Thymus (tissue), 11 donors: ENCODE results near the gene PROS1. TPM values are rescaled to one million over a fixed set of nuclear protein-coding genes. Genes with fewer than 3 reads are reported as not detected.
"Not testable (repeated sequence)": the region's sequence is repeated elsewhere in the genome, so short reads cannot be mapped to it uniquely, and the experiment has no call there.

ENCODE experiments used
- DNase-seq, 9 donors: peaks; one replicate each; pipeline ENCODE4 v3.0.0-alpha.2; 2013; ENCODE audit warnings: low spot score in 9 of 9, low read depth in 6 of 9, missing footprints in 1 of 9
- H3K27ac ChIP-seq, 2 donors: one replicate each; pipeline ENCODE4 v1.5.1; 2013; ENCODE audit warnings: control low read depth in 1 of 2, low read depth in 1 of 2, low read length in 1 of 2, mild to moderate bottlenecking in 1 of 2, moderate library complexity in 1 of 2
- H3K27me3 ChIP-seq, 2 donors: one replicate each; pipeline ENCODE4 v1.5.1; 2013; ENCODE audit warnings: low read length in 1 of 2; ENCODE audit not compliant: control insufficient read depth in 2 of 2, insufficient read depth in 1 of 2
- H3K36me3 ChIP-seq, 2 donors: one replicate each; pipeline ENCODE4 v1.5.1; 2013; ENCODE audit warnings: low read length in 1 of 2, mild to moderate bottlenecking in 1 of 2, moderate library complexity in 1 of 2; ENCODE audit not compliant: control insufficient read depth in 2 of 2, insufficient read depth in 2 of 2
- H3K4me1 ChIP-seq, 2 donors: one replicate each; pipeline ENCODE4 v1.5.1; 2013; ENCODE audit warnings: low read length in 2 of 2; ENCODE audit not compliant: control insufficient read depth in 2 of 2, insufficient read depth in 2 of 2
- H3K4me3 ChIP-seq, 2 donors: one replicate each; pipeline ENCODE4 v1.5.1; 2013; ENCODE audit warnings: low read length in 2 of 2, control low read depth in 1 of 2, mild to moderate bottlenecking in 1 of 2
- H3K9me3 ChIP-seq, 2 donors: one replicate each; pipeline ENCODE4 v1.5.1; 2013; ENCODE audit warnings: low read length in 1 of 2, mild to moderate bottlenecking in 1 of 2; ENCODE audit not compliant: control insufficient read depth in 2 of 2, insufficient read depth in 1 of 2
- WGBS: extraction: QIAGEN DNeasy Blood & Tissue Kit; methylation state at CpG from one replicate; pipeline ENCODE4 v1.1.7; 2013; 5-methylcytosine and 5-hydroxymethylcytosine counted together
- polyA plus RNA-seq: library from polyadenylated mRNA; stranded (reverse); fragments of 200-250 nt; gene quantifications from one replicate; pipeline ENCODE4 v1.2.3, GENCODE V29; 2013
- total RNA-seq: library from RNA; stranded (reverse); fragments of 120-200 nt; gene quantifications from one replicate; pipeline ENCODE4 v1.2.4, GENCODE V29; 2013
- donor health status: healthy.

Gene PROS1
- total and polyA plus RNA-seq, 2 donors = 2.7 to 5.4 TPM

GRCh38 chr3:93961026-93961425 lies 12.7 kb downstream of the PROS1 start:
- Histone ChIP-seq H3K36me3 (no peaks in the 10 kb centered on the region), H3K9me3 (no peaks in the 10 kb centered on the region), H3K4me3 (no peak overlapping the region), H3K27ac (no peak overlapping the region), H3K27me3 (no peaks in the 10 kb centered on the region), H3K4me1 (no peaks in the 10 kb centered on the region)
- 93% methylated on average over 1 of the region's 1 CpG for WGBS
- no peak for DNase-seq

GRCh38 chr3:93949958-93950357 lies 23.7 kb downstream of the PROS1 start:
- not testable (repeated sequence) for H3K9me3 ChIP-seq, H3K4me3 ChIP-seq, H3K36me3 ChIP-seq, H3K27me3 ChIP-seq, H3K4me1 ChIP-seq, DNase-seq, H3K27ac ChIP-seq
- 92% methylated on average over 8 of the region's 8 CpGs for WGBS

GRCh38 chr3:93937485-93937884 lies 36.2 kb downstream of the PROS1 start:
- H3K27ac ChIP-seq, H3K9me3 ChIP-seq, DNase-seq, H3K4me3 ChIP-seq, H3K27me3 ChIP-seq, H3K4me1 ChIP-seq, H3K36me3 ChIP-seq: not testable (repeated sequence)
- 94% methylated on average over 6 of the region's 6 CpGs for WGBS

- 80% methylated on average over 1 of the region's 1 CpG for WGBS
These were observed 37.1 kb downstream of the PROS1 start for GRCh38 chr3:93936549-93936948.

GRCh38 chr3:93934366-93935046 lies 39.2 kb downstream of the PROS1 start:
- H3K9me3 ChIP-seq = peaks cover 0 to 4% of the 10 kb centered on the region in 2 donors
- H3K4me1 ChIP-seq = no peaks in the 10 kb centered on the region
- no peak overlapping the region for H3K27ac ChIP-seq
- DNase-seq = no peak
- H3K27me3 ChIP-seq = no peaks in the 10 kb centered on the region
- no peak overlapping the region for H3K4me3 ChIP-seq
- 93% methylated on average over 5 of the region's 5 CpGs for WGBS
- no peaks in the 10 kb centered on the region for H3K36me3 ChIP-seq

More at GRCh38 chr3:93936549-93936948, 37.1 kb downstream of the PROS1 start:
- H3K36me3 ChIP-seq = no peaks in the 10 kb centered on the region
- H3K4me1 ChIP-seq = no peaks in the 10 kb centered on the region
- H3K4me3 ChIP-seq = no peak overlapping the region
- H3K27me3 ChIP-seq = no peaks in the 10 kb centered on the region
- H3K9me3 ChIP-seq = peaks cover 0 to 4% of the 10 kb centered on the region in 2 donors
- DNase-seq = no peak
- no peak overlapping the region for H3K27ac ChIP-seq

- Histone ChIP-seq H3K9me3 (peaks cover 0 to 4% of the 10 kb centered on the region in 2 donors), H3K27me3 (no peaks in the 10 kb centered on the region), H3K4me3 (no peak overlapping the region), H3K27ac (no peak overlapping the region), H3K36me3 (no peaks in the 10 kb centered on the region), H3K4me1 (no peaks in the 10 kb centered on the region)
- 96% methylated on average over 5 of the region's 5 CpGs for WGBS
- DNase-seq = no peak
These were observed 42.0 kb downstream of the PROS1 start for GRCh38 chr3:93931597-93932229.

GRCh38 chr3:93930041-93930440 lies 43.7 kb downstream of the PROS1 start:
- H3K4me3 ChIP-seq = no peak overlapping the region
- H3K27me3 ChIP-seq = no peaks in the 10 kb centered on the region
- H3K9me3 ChIP-seq = peaks cover 0 to 7% of the 10 kb centered on the region in 2 donors
- H3K4me1 ChIP-seq = no peaks in the 10 kb centered on the region
- H3K27ac ChIP-seq = no peak overlapping the region
- no peaks in the 10 kb centered on the region for H3K36me3 ChIP-seq
- DNase-seq = no peak
- WGBS = 92% methylated on average over 3 of the region's 3 CpGs

GRCh38 chr3:93926789-93927188 lies 46.9 kb downstream of the PROS1 start:
- H3K27me3 ChIP-seq = no peaks in the 10 kb centered on the region
- H3K36me3 ChIP-seq = no peaks in the 10 kb centered on the region
- H3K9me3 ChIP-seq = peaks cover 0 to 3% of the 10 kb centered on the region in 2 donors
- DNase-seq = no peak
- no peak overlapping the region for H3K4me3 ChIP-seq
- H3K4me1 ChIP-seq = no peaks in the 10 kb centered on the region
- no peak overlapping the region for H3K27ac ChIP-seq

GRCh38 chr3:93924491-93924890 lies 49.2 kb downstream of the PROS1 start:
- H3K4me3 ChIP-seq = no peak overlapping the region
- H3K36me3 ChIP-seq = no peaks in the 10 kb centered on the region
- 94% methylated on average over 2 of the region's 2 CpGs for WGBS
- peaks cover 0 to 3% of the 10 kb centered on the region in 2 donors for H3K9me3 ChIP-seq
- no peak overlapping the region for H3K27ac ChIP-seq
- no peak for DNase-seq
- H3K27me3 ChIP-seq = no peaks in the 10 kb centered on the region
- no peaks in the 10 kb centered on the region for H3K4me1 ChIP-seq
